HS-27A (cell line): Measurements from ENCODE around the gene RB1.
A peak's percentile ranks its signal among the peaks of the same experiment; 100 is the strongest.

Experiments
- DNase-seq: peaks from one replicate; pipeline ENCODE4 v3.0.0-alpha.2; 2012; ENCODE audit warnings: low read depth, missing footprints

Gene RB1

DNA sequence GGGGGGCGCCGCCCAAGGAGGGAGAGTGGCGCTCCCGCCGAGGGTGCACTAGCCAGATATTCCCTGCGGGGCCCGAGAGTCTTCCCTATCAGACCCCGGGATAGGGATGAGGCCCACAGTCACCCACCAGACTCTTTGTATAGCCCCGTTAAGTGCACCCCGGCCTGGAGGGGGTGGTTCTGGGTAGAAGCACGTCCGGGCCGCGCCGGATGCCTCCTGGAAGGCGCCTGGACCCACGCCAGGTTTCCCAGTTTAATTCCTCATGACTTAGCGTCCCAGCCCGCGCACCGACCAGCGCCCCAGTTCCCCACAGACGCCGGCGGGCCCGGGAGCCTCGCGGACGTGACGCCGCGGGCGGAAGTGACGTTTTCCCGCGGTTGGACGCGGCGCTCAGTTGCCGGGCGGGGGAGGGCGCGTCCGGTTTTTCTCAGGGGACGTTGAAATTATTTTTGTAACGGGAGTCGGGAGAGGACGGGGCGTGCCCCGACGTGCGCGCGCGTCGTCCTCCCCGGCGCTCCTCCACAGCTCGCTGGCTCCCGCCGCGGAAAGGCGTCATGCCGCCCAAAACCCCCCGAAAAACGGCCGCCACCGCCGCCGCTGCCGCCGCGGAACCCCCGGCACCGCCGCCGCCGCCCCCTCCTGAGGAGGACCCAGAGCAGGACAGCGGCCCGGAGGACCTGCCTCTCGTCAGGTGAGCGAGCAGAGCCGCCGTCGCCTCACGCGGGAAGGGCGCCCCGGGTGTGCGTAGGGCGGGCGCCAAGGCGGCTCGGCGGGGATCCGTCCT lies at the start of gene RB1:
TSS of gene RB1 (plus strand) at position 393 of the 784 bp plus-strand sequence. CDS start at position 555, 162 bp downstream.
- peak; percentile 71 for DNase-seq

GRCh38 chr13:48253849-48254248 lies 49.7 kb upstream of the RB1 start:
- DNase-seq: no peak

GRCh38 chr13:48255090-48255489 lies 48.5 kb upstream of the RB1 start:
- DNase-seq: no peak

DNA sequence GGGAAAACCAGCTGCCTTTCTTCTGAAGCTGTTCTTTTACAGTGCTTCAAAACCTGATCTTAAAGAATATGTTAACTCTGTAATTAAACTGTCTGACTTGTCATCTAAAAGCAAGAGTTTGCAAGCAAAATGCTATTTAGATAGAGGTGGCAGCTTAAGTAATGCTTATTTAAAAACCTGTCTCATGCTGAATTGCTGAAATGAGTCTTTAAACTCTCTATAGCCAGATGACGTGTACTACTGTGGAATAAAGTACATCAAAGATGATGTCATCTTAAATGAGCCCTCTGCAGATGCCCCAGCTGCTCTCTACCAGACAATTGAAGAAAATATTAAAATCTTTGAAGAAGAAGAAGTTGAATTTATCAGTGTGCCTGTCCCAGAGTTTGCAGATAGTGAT lies 47.6 kb upstream of the RB1 start:
- DNase-seq: no peak

GRCh38 chr13:48258002-48258401 lies 45.5 kb upstream of the RB1 start:
- no peak for DNase-seq

GRCh38 chr13:48258430-48258829 lies 45.1 kb upstream of the RB1 start:
- DNase-seq: no peak

GRCh38 chr13:48260970-48261369 lies 42.6 kb upstream of the RB1 start:
- no peak for DNase-seq

- DNase-seq: no peak
These were observed 40.4 kb upstream of the RB1 start for GRCh38 chr13:48263196-48263595.

GRCh38 chr13:48264058-48264457 lies 39.5 kb upstream of the RB1 start:
- no peak for DNase-seq

- DNase-seq: no peak
These were observed 38.2 kb upstream of the RB1 start for GRCh38 chr13:48265217-48265815.

DNA sequence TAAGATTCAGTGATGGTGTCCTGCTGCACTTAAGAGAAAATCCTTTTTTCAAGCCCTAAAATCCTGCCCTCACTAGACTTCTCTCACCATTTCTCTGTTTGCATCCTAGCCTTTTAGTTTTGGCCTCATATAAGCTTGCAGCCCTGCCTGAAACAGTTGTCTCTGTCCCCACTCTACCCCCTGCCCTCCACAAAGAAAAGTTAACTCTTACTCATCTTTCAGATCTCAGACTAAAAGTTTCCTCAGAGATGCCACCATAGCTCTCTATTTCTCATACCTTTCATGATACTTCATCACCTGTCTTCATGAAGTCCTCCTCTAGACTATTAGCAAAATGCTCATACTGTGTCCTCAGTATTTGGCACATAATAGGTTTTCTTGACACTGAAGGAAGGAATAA lies 37.4 kb upstream of the RB1 start:
- no peak for DNase-seq

DNA sequence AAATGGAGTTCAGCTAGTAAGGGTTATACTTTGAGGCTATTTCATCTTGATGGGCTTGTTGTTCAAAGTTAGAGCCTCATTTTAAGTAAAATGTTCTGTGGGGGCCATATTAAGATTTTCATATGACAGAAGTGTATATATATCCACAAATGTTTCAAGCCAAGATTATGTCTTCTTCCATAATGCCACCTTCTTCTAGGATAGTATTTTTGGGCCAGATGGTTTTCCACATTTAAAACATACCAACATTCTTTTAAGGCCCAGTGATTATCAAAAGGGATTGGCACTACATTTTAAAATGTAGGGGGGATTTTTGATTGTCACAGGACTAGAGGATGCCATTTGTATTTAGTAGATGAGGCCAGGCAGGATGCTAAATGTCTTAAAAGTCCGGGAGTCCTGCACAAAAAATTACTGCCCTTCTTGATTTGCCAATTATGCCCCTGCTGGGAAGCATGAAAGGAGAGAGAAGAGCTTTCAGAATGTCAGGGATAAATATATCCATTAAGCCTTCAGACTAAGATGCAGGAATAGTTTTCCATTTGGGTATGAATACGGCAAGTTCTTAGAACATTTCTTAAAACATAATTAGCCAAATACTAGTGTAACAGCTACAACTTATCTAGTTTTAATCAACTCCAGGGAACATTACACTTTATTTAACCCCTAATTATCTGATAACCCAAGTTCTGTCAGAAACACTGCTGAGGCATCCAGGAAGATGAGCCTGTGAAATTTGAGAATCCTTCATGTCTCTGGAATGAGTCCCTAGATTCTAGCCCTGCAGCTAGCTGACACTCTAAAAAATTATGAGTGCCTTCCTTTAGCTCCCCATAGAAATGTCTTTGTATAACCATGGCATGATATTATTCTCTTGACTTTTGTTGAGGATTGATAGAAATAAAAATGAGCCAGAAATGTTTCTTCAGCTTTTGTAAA lies 36.6 kb upstream of the RB1 start:
- DNase-seq: no peak

- DNase-seq: no peak
These were observed 35.5 kb upstream of the RB1 start for GRCh38 chr13:48268019-48268418.

- DNase-seq: no peak
These were observed 30.2 kb upstream of the RB1 start for GRCh38 chr13:48273346-48273745.

DNA sequence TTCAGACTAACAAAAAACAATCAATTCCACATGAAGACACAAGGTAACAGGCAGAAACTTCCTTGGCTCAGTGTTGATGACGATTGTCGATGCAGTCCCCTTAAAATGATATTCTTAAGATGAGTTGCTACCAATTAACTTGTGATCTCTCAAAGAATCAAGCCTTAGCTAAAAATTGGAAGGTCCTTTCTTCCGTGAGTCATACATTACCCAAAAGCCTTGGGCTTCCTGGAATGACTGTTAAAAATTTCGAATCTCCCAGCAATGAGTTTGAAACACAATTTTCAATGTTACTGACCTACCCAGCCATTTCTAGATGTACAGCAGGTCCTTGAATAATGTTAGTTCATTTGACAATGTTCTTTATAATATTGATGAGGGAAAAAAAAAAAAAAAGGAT lies 28.0 kb upstream of the RB1 start:
- DNase-seq: no peak

DNA sequence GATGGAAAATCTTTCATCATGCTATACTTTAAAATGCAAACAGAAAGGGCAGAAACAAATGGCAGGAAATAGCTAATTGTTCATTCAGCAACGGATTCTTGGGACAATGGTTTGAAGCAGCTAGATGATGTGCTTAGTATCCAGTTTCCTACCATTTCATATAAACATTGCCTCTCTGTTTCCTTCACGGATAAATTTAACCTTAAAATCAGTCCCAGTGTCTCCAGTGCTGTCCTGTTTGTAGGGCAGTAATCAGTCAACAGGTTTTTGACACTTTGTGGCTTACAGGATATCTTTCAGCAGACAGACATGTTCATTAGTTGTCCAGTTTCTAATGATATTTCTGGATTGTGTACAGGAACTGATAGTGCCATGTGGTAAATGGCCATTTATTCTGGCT lies 24.7 kb upstream of the RB1 start:
- DNase-seq: no peak

DNA sequence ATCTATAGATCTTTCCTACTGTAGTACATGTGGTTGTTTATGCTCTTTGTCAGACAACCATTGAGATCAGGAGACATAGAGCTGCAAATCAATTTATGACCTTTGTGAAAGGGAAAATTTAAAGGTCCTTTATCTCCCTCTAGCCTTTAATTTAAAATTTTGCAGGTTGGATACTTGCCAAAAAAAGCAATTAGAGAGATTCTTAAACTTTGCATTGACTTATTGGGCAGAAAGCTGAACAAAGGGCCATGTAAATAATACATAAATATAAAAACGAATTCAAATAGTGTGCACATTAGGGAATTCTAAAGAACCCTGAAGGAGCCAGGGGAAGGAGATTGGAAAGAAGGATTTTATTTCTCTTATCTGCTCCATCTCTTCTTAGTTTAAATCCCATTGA lies 22.0 kb upstream of the RB1 start:
- DNase-seq: no peak

DNA sequence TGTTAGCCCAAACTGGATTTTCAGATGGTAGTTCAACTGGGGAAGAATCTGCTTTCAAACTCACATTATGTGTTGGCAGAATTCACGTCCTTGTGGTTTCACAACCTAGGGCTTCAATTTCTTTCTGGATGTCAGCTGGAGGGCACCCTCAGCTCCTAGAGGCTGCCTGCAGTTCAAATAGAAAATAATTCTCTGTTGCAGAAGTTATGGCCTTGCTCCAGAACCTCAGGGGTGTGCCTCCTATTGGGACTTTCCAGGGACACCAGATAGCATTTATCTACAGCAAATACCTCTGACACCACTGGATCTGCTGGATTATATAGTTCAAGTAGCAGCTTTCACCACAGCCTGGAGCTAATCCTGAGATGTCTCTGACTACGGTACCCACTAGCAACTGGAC lies 11.8 kb upstream of the RB1 start:
- no peak for DNase-seq

GRCh38 chr13:48292650-48293049 lies 10.9 kb upstream of the RB1 start:
- DNase-seq: no peak

GRCh38 chr13:48294653-48295052 lies 8.9 kb upstream of the RB1 start:
- no peak for DNase-seq

GRCh38 chr13:48295271-48295670 lies 8.3 kb upstream of the RB1 start:
- DNase-seq: no peak

DNA sequence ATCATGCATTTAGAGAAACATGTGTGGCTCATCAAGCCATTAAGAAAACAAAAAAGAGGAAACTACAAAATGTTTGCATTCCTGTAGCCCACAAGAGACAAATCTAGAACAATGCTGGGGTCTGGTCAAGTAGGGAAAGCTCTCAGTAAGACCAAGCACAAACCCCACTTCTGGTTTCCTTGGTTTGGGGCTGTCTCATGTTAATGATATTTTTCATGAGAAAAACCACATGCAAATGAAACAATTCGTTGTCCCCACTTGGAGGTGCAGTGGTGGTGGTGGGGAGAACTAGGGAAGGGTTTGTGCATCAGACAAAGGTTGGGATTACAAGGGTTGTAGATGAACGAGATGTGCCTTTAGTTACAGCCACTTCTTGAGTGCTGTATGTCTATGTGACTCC lies 7.0 kb upstream of the RB1 start:
- no peak for DNase-seq
